Left forelimb (tissue), 1 donor: ENCODE data around the gene NARF.

ENCODE experiments used
- DNase-seq: peaks from one replicate; pipeline ENCODE4 v3.0.0-alpha.2; 2018; ENCODE audit warnings: low spot score

The NARF gene

DNA sequence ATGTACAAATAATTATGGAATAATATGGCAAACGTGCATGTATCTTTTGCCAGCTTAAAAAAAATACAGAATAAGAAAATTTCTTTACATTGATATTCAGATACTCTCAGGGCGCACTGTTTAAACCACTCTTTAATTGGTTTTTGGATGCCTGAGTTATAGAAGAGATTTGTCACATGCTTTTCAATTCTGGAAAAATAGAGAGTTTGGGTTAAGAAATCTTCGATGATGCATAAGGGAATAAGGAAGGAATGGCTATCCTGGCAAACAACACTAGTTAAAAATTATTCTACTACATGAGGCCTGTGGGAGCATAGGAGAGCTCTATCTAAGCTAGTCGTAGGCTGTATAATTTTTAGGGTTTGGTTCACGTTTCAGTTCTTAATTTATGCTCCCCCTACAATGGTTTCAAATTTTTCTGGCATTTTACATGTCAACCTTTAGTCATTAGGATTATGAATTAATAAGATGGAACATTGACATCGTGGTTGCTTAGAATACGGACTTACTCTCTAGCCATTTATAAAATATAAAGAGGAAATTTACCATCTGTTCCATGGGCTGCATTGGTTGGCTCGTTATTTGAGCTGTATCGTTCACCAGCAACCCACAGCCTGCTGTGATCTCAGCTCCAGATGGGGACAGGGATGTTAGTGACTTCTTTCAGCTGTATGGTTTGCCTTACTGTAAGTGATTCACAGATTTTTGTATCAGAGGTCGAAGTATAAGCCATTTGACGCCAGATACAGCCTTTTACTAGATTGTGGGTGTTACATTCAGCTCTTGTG lies 15.9 kb downstream of the NARF start:
- no peak for DNase-seq

DNA sequence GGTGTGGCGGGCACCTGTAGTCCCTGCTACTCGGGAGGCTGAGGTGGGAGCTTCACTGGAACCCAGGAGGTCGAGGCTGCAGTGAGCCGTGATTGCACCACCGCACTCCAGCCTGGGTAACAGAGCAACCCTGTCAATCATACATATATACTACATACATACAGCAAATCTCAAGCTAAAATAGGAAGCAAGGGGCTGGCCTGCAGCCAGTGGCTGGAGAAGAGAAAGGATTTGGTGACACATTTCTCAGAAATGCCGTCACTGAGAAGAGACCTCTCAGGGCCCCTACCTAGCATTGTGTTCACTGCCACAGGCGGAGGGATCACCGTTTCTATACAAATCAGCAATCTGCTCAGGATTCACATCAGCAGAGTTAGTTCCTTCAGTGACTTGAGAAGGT lies 16.9 kb downstream of the NARF start:
- no peak for DNase-seq

DNA sequence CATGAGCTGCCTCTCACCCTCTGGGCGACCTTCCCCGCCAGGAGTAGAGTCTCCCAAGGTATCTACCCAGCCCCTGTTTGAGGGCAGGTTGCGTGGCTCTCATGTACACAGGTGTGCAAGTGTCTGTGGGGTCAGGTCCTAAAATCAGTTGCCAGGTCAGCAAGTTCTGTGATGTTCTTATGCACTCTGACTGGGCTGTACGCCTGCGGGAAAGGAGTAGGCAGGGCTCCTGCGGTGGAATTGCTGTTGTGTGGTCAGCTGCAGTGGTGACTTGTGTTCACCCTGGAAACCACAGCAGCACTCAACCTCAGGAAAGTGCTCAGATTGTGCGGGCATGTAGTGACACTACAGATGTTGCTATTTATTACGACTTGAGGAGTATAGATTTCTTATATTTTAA lies 19.4 kb downstream of the NARF start:
- DNase-seq, result no peak

DNA sequence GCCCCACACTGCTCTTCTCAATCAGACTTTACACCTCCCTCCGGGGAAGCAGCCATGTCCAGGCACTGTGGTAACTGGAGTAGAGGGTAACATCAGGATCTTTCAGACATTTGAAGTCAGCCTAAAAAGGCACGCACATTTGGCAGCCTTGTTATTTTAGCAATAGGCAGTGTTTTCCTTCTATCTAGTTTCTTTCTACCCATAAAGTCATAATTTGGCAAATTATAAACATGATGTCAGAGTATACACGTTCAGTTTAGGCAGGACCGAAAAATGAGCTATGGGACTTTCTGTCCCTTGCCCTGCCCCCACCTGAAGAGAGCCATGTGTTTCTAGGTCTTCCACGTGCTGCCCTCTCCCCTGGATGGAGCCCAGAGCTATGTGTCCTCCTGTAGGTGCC lies 21.1 kb downstream of the NARF start:
- DNase-seq, result no peak

DNA sequence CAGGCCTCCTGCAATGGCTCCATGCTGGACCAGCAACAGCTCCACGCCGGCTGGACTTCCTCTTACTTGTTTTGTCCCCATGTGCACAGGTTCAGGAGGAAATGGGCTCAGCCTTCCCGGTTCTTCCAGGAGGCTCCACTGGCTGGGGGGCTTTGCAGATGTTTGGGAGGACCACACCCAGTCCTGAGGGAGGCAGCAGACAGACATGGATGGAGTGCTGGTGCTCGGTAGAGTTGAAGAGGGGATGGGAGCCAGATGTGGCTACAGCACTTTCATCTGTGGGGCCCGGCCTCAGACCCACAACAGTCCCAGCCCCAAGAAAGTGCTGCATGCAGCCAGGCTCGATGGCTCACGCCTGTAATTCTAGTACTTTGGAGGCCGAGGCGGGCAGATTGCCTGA lies 21.8 kb downstream of the NARF start:
- no peak for DNase-seq

DNA sequence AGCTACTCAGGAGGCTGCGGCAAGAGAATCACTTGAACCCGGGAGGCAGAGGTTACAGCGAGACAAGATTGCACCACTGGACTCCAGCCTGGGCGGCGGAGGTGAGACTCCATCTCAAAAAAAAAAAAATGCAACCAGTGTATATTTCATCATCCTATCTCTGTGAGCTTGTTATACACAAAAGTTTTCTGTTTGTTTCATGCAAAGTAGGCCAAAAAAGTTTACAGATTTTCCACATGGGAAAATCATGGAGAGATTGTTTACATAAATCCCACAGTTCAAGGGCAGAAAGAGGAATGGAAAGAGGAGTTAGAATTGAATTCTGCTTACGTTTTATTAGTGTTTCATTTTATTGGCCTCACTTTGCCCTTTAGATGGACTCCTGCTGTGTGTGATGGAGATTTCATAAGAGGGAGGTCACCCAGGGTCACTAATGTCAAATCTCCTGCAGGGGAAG lies 24.7 kb downstream of the NARF start:
- no peak for DNase-seq

DNA sequence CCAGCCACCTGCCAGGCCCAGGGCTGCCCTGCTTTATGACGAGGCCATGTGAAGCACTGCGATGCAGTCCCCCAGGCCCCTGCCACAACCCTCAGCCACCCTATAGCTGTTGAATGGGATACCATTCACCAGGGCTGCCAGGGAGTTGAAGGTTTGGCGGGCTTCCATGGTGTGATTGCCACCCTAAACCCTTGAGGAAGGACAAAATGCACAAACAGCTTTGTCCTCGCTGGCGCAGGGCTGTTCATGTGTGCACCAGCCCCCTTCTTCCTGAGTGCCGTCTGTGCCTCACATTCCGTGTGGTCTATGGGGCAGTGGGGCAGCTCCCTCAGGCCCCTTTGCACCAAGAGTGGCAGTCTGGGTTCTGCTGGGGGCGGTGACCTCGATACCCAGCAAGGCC lies 25.3 kb downstream of the NARF start:
- no peak for DNase-seq

DNA sequence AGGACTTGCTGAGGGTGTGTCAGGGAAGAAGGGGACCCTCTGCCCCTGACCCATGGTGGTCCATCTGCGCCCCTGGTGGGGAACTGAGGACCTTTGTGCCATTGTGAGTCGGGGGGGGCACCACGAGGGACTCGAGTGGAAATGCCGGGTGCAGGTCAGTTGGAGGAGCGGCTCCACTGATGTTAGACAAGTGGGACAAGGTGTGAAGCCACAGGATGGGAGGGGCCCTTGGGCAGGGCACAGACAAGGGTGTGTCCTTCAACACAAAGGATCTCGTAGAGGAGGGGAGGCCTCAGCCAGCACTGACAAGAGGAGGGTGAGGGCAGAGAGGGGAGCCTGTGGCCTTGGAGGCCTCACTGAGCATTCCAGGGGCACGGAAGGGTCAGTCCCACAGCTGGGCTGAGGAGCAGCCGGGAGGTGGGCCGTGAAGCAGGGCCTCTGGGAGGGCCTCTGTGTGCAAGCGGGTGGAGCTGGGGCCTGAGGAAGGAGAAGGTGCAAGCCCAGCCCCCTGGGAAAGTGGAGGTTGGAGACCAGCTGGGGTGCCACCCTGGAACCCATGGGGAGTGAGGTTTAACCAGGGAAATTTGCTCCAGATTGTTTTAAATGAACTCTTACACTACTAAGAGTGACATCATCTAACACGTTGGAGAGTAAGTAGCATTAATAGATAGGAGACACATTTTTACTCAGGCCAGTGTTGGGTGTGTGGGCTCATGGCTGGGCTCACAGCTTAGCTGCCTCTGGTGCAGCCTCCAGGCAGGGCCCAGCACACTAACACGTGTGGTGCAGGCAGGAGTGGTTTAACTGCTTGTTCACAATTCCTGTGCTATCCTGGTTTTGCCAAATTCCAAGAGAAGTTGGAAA lies 27.9 kb downstream of the NARF start:
- no peak for DNase-seq

DNA sequence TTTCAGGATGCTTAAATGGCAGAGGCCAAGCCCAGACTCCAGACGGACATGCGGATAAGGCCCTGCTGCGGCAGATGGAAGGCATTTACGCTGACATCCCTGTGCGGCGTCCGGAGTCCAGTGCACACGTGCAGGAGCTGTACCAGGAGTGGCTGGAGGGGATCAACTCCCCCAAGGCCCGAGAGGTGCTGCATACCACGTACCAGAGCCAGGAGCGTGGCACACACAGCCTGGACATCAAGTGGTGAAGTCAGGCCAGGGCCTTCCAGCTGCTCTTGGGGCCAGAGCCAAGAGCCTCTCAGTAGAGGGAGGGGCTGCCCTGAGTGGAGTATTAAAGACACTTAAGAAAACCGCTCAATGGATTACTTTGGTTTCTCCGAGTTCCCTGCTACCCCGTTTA lies 29.4 kb downstream of the NARF start:
- no peak for DNase-seq

DNA sequence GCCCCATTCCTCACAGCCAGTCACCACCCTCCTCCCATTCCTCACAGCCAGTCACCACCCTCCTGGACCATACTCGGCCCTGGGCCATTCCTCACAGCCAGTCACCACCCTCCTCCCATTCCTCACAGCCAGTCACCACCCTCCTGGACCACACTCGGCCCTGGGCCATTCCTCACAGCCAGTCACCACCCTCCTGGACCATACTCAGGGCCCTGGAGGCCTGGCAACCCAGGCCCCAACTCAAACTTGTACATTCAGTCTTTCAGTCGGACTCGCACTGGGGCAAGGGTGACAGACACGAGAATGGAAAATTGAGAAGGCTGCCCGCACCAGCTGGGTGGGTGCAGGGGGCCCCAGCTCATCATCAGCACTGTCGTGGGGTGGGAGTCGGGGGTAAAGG lies 30.6 kb downstream of the NARF start:
- DNase-seq, result no peak

DNA sequence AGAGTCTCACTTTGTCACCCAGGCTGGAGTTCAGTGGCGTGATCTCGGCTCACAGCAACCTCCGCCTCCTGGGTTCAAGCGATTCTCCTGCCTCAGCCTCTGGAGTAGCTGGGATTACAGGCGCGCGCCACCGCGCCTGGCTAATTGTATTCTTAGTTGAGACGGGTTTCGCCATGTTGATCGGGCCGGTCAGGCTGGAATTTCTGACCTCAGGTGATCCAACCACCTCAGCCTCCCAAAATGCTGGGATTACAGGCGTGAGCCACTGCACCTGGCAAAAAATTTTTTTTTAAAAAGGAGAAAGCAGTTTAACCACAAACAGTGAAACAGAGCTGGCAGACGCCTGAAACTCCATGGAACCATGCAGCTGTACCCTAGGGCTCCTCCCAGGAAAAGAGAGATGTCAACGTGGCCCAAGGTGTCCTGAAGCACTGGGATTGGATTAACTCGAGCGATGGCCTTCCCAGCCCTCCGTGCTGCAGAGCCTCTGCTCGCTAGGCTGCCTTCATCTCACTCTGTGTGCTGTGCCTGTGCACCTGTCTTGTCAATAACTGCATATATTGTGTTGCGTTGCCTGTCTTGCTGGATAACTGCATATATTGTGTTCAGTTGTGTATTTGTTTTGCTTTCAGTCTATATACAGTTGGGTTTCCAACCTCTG lies 31.4 kb downstream of the NARF start:
- no peak for DNase-seq

DNA sequence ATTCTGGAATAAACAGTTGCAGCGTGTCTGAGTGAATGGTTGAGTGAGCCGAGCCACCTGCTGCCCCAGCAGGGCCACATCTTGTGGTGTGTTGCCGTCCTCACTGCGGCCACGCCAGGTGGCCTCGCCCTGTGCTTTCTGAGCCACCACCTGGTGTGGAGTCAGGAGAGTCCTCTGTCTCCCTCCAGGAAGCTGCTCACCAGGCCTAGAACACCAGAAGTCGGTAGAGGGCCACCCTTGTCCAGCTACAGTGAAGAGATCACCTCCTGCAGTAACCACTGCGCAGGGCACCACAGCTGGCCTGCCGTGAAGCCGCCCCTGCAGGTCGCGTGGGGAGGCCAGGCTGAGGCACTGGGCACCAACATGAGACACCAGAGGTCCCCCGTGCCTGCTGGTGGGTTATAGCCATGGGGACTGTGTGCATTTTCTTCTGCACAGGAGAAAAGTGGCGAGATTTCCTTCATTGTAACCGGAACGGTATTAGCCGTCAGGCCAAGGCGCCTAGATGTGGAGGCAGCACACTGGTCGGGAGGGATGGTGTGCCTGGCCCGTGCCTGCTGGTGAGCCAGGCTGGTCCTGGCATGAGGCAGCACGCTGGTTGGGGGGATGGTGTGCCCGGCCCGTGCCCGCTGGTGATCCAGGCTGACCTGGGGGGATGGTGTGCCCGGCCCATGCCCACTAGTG lies 32.1 kb downstream of the NARF start:
- DNase-seq, result no peak

DNA sequence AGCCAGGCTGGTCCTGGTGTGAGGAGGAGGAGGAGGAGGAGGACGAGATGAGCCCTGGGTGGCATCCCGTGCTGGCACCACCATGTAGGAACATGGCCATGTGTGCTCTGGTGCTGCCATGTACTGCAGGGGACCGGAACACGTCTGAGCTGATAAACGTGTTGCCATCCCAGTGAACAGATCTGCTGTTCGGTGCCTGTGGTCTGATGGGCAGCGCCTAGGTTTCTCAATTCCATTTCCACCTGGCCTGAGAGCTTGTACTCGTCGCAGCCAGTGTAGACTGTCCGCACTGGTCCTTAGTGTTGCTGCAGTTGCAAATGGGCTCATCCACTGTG lies 32.6 kb downstream of the NARF start:
- DNase-seq, result no peak

DNA sequence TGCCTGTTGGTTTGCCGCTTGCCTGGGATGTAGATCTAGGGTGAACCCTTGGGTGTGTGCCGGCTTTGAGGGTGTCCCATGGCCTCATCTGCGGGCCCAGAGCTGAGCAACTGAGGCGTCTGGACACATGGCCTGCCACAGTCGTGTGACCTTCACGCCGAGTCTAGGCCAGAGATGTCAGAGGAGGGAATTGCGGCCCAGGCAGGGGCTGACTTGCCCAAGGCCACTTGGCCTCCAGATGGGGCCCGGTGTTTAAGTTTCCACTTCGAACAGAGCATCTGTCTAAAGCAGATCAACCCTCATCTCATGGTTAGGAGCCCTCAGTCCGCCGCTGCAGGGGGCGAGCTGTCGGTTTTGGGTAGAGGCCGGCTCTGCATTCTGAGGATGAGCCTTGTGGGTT lies 33.0 kb downstream of the NARF start:
- no peak for DNase-seq

DNA sequence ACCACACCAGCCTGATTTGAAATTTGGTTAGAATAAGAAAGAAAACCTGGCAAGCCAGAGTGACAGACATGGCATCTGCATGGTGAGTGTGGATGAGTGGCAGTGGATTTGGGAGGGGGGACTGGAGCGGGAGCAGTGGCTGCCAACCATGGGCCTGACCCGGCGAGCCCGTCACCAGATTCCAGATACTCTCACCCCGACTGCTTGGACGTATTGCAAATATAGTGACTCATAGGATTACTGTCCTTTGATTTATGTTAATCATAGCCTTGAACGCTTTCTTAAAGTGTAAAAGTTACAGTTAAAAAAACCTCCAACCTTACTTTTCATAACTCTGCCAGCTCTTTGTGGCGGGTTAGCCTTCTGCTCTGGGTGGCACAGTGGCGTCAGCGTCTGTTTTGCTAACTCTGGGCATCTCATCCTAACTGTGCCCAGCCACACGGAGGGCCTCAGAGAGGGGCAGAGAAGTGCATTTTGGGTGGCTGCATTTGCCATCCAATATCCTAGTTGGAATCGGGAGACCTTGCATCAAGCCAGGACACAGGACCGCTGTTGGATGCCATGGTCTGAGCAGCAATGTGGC lies 34.2 kb downstream of the NARF start:
- no peak for DNase-seq

DNA sequence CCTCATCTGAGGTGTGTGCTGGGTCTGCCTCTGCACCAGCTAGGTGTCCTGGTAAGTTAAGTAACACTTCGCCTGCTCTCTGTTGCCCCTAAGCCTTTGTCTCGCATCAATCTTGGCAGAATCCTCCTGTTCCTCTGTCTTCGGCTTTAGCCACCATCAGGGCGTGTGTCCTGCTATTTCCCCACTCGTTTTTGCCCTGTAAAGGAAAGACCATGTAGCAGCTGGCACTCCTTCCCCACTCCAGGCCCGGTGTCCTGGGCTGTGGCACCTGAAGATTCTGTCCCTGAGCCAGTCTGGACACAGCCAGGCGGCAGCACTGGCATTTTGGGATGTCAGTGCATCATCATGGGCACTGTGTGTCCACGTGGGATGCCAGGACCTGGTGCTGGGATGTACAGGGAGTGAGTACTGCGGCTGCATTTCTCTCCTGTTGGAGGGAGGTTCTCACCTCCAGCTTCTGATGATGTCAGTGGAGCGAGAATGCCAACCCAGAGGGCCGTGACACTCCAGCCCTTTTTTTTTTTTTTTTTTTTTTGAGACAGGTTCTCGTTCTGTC lies 34.8 kb downstream of the NARF start:
- no peak for DNase-seq

DNA sequence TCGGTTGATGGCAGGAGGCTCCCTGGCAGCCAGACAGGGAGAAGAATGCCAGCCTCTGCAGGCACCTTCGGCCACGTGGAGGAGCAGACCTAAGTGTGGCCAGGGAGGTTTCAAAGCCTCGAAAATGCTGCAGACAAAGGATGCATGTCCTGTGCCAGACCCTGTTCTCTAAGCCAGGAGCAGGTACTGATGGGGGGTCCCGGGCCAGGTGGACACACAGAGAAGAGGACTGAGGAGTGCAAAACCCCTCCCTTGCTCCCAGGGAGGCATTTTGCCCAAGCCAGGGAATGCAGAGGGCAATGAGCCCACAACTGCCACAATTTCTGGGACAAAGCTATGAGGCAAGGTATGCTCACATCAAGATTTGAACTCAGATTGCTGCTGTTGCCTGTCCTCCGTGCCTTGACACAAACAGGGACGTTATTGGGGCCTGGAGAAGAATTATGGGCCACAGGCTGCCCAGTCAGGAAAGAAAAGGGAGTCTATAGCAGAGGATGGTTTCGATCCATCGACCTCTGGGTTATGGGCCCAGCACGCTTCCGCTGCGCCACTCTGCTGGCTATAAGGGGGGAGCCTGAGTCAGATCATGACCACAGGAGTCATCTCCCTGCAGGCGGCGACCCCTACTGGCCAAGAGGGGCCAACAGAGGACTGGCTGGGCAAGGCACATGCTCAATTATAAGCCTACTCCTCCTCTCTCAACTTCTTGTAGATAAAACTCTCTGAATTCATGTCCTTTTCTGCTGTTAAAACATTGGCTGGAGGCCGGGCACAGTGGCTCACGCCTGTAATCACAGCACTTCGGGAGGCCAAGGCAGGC lies 35.9 kb downstream of the NARF start:
- peak; percentile 96 for DNase-seq

DNA sequence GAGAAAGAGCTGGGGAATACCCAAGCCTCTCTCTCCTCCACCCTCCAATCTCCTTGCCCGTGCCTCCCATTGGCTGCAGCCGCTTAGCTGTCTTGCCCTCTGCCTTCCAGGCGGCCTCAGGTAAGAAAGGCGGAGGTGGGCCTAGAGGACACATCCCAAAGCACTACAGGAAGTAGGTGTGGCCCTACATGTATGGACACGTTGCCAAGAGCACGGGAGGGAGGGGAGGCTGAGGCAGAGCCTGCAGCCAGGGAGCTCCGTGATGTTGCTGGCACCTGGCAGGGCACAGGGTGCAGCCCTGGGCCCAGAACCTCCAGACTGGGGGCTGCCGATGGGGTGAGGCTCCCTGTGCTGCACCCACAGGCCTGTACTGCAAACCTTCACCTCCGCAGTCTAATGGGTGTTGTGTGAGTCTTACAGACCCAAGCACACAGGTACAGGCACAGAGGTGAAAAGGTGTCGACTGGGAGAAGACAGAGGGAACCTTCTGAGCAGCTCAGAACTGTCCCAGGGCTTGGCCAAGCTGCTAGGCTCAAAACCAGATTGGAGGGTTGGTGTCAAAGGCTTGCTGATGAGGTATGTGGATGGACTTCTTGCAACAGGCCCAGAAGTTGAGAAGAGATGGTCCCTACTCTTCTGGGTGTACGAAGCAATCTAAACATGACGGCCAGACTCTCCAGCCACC lies 37.4 kb downstream of the NARF start:
- no peak for DNase-seq

DNA sequence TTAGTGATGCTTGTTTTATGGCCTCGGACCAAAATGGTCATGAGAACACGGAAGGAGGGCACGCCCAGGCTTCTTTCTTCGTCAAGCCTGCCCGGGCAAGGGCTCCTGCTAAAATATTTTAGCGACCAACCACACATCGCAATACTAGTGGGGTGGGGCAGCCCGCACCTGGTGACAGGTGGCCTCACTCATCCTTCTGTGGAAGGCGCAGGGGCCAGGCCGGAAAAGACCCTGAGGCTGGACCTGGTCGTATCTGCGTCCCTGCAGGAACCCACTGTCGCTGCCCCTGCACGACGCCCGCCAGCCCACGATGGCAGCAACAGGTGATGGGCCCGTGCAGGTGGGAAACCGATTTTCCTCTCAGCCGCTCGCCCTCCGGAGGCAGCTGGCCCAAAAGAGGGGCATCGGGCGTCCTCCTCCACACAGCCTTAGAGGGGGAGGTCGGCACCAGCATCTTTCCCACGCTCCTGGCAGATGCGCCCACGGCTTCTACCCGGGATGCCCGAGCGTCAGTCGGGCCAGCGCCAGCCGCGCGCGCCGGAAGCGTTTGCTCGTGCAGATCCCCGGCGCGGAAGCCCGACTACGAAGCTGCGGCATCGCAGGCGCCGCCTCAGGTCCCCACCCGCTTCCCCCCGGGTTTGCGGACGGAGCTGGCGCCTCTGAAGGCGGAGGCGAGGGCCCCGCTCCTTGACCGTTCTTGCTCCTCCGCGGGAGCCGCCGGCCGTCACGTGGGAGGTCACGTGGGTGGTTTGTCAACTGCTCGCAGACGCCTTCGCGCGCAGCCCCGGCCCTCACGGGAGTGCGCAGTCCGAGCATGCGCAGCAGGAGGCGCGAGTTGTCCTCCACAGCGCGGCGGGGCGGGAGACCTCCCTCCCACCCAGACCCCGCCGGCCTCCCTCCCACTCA lies 38.2 kb downstream of the NARF start:
- DNase-seq, result peak; percentile 96
